ENCODE data around the gene NR2C2AP. TPM values are rescaled to one million over a fixed set of nuclear protein-coding genes. Genes with fewer than 3 reads are reported as not detected.
A peak's percentile ranks its signal among the peaks of the same experiment; 100 is the strongest.

The NR2C2AP gene
- total RNA-seq, 1 donor from 2014 or later, result 10.6 TPM

- peaks cover 4% of the 10 kb centered on the region for H3K4me1 Mint-ChIP-seq (ENCODE audit: low read depth)
- no peak overlapping the region for H3K4me3 Mint-ChIP-seq (ENCODE audit: low read depth)
- no peak for TF ChIP-seq CTCF (IDR thresholded peaks at IDR 0.05; ENCODE audit: unreplicated experiment)
- no peaks in the 10 kb centered on the region for H3K9me3 Mint-ChIP-seq (ENCODE audit: low read depth)
- no peak overlapping the region for H3K27ac Mint-ChIP-seq
- H3K27me3 Mint-ChIP-seq, result peaks cover 29% of the 10 kb centered on the region
- DNase-seq (ENCODE audit: low spot score, unreplicated experiment), result no peak
- no peaks in the 10 kb centered on the region for H3K36me3 Mint-ChIP-seq (ENCODE audit: insufficient read depth)
Observed at GRCh38 chr19:19170873-19171672, 32.1 kb downstream of the NR2C2AP start.

GRCh38 chr19:19170053-19170872, 33.0 kb downstream of the NR2C2AP start, which contains the start of gene MEF2B:
MEF2B (minus strand) TSS chr19:19170263; CDS start chr19:19150735, 19,528 bp downstream.
- TF ChIP-seq CTCF (IDR thresholded peaks at IDR 0.05; ENCODE audit: unreplicated experiment), result no peak
- peaks cover 29% of the 10 kb centered on the region for H3K27me3 Mint-ChIP-seq
- no peak within 1 kb of the TSS for H3K27ac Mint-ChIP-seq

GRCh38 chr19:19169236-19170052, 33.8 kb downstream of the NR2C2AP start:
- Mint-ChIP-seq H3K27ac (no peak overlapping the region), H3K4me3 (ENCODE audit: low read depth) (peak overlapping the region; percentile 59), H3K9me3 (ENCODE audit: low read depth) (no peaks in the 10 kb centered on the region), H3K4me1 (ENCODE audit: low read depth) (peaks cover 4% of the 10 kb centered on the region), H3K27me3 (peaks cover 29% of the 10 kb centered on the region), H3K36me3 (ENCODE audit: insufficient read depth) (no peaks in the 10 kb centered on the region)
- no peak for TF ChIP-seq CTCF (IDR thresholded peaks at IDR 0.05; ENCODE audit: unreplicated experiment)
- no peak for DNase-seq (ENCODE audit: low spot score, unreplicated experiment)

More at GRCh38 chr19:19170053-19170872, 33.0 kb downstream of the NR2C2AP start, which contains the start of gene MEF2B:
- Mint-ChIP-seq H3K4me1 (ENCODE audit: low read depth) (peaks cover 4% of the 10 kb centered on the region), H3K4me3 (ENCODE audit: low read depth) (peak within 1 kb of the TSS; percentile 59), H3K36me3 (ENCODE audit: insufficient read depth) (no peaks in the 10 kb centered on the region), H3K9me3 (ENCODE audit: low read depth) (no peaks in the 10 kb centered on the region)
- peak; percentile 77 for DNase-seq (ENCODE audit: low spot score, unreplicated experiment)

GRCh38 chr19:19167612-19168011, 35.6 kb downstream of the NR2C2AP start:
- peaks cover 4% of the 10 kb centered on the region for H3K4me1 Mint-ChIP-seq (ENCODE audit: low read depth)
- no peaks in the 10 kb centered on the region for H3K36me3 Mint-ChIP-seq (ENCODE audit: insufficient read depth)
- DNase-seq (ENCODE audit: low spot score, unreplicated experiment), result no peak
- TF ChIP-seq CTCF (IDR thresholded peaks at IDR 0.05; ENCODE audit: unreplicated experiment), result no peak
- H3K9me3 Mint-ChIP-seq (ENCODE audit: low read depth), result no peaks in the 10 kb centered on the region
- no peak overlapping the region for H3K27ac Mint-ChIP-seq
- peaks cover 29% of the 10 kb centered on the region for H3K27me3 Mint-ChIP-seq
- no peak overlapping the region for H3K4me3 Mint-ChIP-seq (ENCODE audit: low read depth)

All from progenitor cell of endocrine pancreas (in vitro differentiated cells).